OCI-LY1 (cell line): ENCODE data around the gene MRPL23.

ENCODE experiments used
- EZH2 ChIP-seq: fragments of 200-600 bp; sonication (generic), shearing (Covaris generic); IDR thresholded peaks from 2 replicates; pipeline ENCODE4 v1.8.0; 2017; ENCODE audit warnings: borderline replicate concordance, mixed run types, mild to moderate bottlenecking, antibody characterized with exemption, low read length, moderate library complexity, mixed read lengths
- TF ChIP-seq, protein P1 (sequence below): fragments of 200-600 bp; sonication (generic), shearing (Covaris generic); IDR thresholded peaks from 2 replicates; pipeline ENCODE4 v1.5.1; 2017; ENCODE audit warnings: mild to moderate bottlenecking, antibody characterized with exemption, low read length, moderate library complexity, mixed read lengths

DNA sequence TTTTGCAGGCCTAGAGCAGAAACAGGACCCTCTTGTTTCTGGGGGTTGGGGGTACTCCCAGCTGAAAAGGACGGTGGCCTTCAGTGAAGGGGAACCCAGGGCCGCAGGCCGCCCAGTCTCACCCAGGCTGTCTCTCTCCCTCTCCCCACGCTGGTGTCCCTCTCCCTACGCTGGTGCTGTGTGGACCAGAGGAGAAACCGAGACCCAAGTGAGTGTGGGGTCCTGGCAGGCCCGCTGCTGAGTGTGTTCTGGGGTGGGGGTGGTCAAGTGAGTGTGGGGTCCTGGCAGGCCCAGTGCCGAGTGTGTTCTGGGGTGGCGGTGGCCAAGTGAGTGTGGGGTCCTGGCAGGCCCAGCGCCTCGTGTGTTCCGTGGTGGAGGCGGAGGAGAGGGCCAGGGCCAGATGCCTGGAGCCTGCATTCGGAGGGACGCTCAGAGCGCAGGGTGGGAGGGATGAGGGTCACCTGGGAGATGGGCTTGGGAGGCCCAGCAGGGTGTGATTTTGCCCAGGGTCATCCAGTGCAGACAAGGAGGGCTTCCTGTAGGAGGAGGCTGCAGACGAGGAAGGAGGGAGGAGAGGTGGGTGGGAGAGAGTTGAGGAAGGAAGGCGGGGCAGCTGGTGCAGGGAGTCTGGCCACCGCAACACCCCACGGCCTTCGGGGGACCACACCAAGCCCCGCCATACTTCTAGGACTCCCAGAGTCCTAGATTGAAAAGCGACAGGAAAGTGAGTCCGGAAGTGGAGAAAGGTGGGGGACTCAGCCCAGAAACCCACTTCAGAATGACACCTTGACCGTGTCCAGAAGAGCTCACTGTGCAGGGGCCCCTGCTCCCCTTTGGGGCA is 17.3 kb upstream of the MRPL23 start:
- TF ChIP-seq, protein P1, sequence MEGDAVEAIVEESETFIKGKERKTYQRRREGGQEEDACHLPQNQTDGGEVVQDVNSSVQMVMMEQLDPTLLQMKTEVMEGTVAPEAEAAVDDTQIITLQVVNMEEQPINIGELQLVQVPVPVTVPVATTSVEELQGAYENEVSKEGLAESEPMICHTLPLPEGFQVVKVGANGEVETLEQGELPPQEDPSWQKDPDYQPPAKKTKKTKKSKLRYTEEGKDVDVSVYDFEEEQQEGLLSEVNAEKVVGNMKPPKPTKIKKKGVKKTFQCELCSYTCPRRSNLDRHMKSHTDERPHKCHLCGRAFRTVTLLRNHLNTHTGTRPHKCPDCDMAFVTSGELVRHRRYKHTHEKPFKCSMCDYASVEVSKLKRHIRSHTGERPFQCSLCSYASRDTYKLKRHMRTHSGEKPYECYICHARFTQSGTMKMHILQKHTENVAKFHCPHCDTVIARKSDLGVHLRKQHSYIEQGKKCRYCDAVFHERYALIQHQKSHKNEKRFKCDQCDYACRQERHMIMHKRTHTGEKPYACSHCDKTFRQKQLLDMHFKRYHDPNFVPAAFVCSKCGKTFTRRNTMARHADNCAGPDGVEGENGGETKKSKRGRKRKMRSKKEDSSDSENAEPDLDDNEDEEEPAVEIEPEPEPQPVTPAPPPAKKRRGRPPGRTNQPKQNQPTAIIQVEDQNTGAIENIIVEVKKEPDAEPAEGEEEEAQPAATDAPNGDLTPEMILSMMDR: no peak
- no peak for TF ChIP-seq EZH2
